Activated CD8-positive, alpha-beta memory T cell treated with anti-CD3 and anti-CD28 coated beads, Interleukin-2, amount 10 ng/mL, durations not matched to agents 7 days and 5 days (primary cell): ENCODE results near the gene FBXW8. TPM values are rescaled to one million over a fixed set of nuclear protein-coding genes. Genes with fewer than 3 reads are reported as not detected.
A peak's percentile ranks its signal among the peaks of the same experiment; 100 is the strongest.

ENCODE experiments used
- ATAC-seq: fragments of 150-1000 bp; cut with Tn5 transposase; one replicate; pipeline ENCODE4 v1.10.0; 2021; ENCODE audit warnings: moderate library complexity
- CTCF ChIA-PET: fragments of 350-600 bp; sonication (Branson Sonifier 250); formaldehyde crosslinking; loops from one replicate; lab custom pipeline; 2021; ENCODE audit warnings: antibody characterized with exemption; lab: Charles Lee
- DNase-seq: peaks from one replicate; pipeline ENCODE4 v3.0.0-alpha.2; 2020
- H3K27ac Mint-ChIP-seq: one replicate; pipeline ENCODE4 v1.8.0; 2021; ENCODE audit warnings: mild to moderate bottlenecking, mixed read lengths
- H3K27me3 Mint-ChIP-seq: one replicate; pipeline ENCODE4 v1.8.0; 2021; ENCODE audit warnings: mixed read lengths
- H3K36me3 Mint-ChIP-seq: one replicate; pipeline ENCODE4 v1.8.0; 2021; ENCODE audit warnings: mild to moderate bottlenecking, mixed read lengths
- H3K4me1 Mint-ChIP-seq: one replicate; pipeline ENCODE4 v1.8.0; 2021; ENCODE audit warnings: mixed read lengths
- H3K4me3 Mint-ChIP-seq: one replicate; pipeline ENCODE4 v1.8.0; 2021; ENCODE audit warnings: mild to moderate bottlenecking, moderate library complexity, mixed read lengths
- H3K9me3 Mint-ChIP-seq: one replicate; pipeline ENCODE4 v1.8.0; 2022; ENCODE audit warnings: low read depth, mixed read lengths
- total RNA-seq, 2 experiments: library from RNA; stranded (reverse); gene quantifications; one replicate each; pipeline ENCODE4 v1.2.3, GENCODE V29; 2021

The FBXW8 gene
- total RNA-seq, 2 experiments from 2014 or later, result 11.5 to 12.8 TPM

DNA sequence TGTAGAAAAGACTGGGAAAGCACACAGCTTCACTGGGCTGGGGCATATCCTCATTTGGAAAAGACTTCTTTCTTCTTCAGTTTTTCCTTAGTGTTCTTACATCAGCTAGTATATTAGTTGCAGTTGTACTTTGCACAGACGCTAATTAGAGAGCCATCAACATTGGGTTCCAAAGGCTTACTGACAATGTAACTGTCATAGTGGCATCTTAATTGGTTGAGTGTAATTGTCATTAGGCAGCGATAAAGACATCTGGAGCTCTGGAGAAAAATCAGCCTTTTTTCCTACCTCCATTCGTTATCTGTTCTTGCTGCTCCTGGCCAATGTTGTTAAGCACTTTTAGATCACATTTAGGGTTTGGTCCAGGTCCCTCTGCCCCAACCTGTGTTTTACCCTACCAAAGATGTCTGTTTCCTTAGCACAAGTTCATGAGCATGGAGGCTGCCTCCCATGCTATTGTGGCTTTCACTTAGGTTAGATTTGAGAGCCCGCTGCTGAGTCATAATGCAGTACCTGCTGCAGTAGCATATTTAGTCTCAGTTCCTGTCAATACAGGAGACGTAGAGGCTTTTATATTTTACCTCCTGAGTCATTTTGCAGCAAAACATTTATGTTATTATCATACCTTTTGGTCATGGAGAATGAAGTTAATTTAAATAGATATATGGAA lies 49.2 kb downstream of the FBXW8 start:
- no peaks in the 10 kb centered on the region for H3K27me3 Mint-ChIP-seq
- DNase-seq, result peak; percentile 89
- ATAC-seq, result peak; percentile 95
- H3K4me3 Mint-ChIP-seq, result no peak overlapping the region
- H3K27ac Mint-ChIP-seq, result peak overlapping the region; percentile 88
- CTCF ChIA-PET, result interaction anchor here (1.5 to 2.3 kb wide), 2 partner anchors 19 to 43 kb away, joined by 3 to 6 read pairs; no protein-coding TSS in a partner anchor
- peaks cover 50% of the 10 kb centered on the region for H3K4me1 Mint-ChIP-seq
- no peaks in the 10 kb centered on the region for H3K9me3 Mint-ChIP-seq
- peaks cover 12% of the 10 kb centered on the region for H3K36me3 Mint-ChIP-seq

DNA sequence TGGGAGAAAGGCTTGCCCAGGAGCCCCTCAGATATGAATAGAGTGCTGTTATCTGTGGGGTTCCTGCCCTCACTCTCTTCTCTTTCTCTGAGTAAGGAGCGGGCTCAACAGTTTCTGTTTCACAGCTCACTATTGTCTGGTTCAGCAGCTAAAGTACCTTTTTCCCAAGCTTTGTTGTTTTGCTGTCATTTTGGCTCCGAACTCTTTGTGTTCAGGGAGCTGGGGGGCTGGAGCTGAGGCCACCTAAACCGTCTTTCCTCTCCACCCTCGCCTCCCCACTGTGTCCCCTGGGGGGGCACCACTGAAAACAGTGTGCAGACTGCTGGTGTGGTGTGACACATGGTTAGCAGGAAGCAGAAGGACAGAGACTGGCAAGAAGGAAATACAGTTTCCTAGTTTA lies 51.4 kb downstream of the FBXW8 start:
- H3K4me1 Mint-ChIP-seq, result peaks cover 48% of the 10 kb centered on the region
- peaks cover 15% of the 10 kb centered on the region for H3K36me3 Mint-ChIP-seq
- peak overlapping the region; percentile 6 for H3K4me3 Mint-ChIP-seq
- CTCF ChIA-PET, result interaction anchor here (0.8 to 2.3 kb wide), 6 partner anchors 13 to 254 kb away, joined by 3 to 6 read pairs (median 4); no protein-coding TSS in a partner anchor
- H3K27ac Mint-ChIP-seq, result peak overlapping the region; percentile 88
- no peaks in the 10 kb centered on the region for H3K27me3 Mint-ChIP-seq
- no peaks in the 10 kb centered on the region for H3K9me3 Mint-ChIP-seq
- DNase-seq (peak; percentile 45), ATAC-seq (peak; percentile 40)

DNA sequence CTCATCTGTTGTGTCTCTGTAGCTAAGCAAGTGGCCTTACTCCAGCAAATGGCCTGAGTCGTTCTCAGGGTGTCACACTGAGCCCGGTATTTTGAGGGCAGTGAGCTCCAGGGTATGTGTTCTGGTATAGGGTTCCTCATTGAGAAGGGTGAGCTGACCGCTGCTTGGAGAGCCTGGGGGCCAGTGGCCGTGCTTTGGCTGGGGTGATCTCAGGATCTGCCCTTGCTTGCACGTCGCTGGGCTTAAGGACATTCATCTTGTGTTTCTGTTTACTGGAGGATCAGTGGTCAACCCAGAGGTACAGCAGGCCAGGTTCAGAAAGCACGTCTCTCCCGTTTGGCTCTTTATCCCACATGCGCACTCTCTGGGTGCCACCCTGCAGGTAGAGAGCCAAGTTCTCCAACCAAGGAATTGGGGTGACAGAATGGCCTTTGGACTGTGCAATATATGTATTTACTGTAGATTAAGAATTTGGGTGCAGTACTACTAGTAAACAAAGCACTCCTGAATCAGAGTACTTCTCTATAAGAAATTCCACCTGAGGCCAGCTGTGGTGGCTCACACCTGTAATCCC lies 52.1 kb downstream of the FBXW8 start:
- Mint-ChIP-seq H3K27ac (peak overlapping the region; percentile 88), H3K9me3 (no peaks in the 10 kb centered on the region), H3K27me3 (no peaks in the 10 kb centered on the region), H3K4me3 (peak overlapping the region; percentile 6), H3K4me1 (peaks cover 48% of the 10 kb centered on the region), H3K36me3 (peaks cover 15% of the 10 kb centered on the region)
- ATAC-seq, result no peak
- DNase-seq, result no peak
- CTCF ChIA-PET, result interaction anchor here (0.8 to 1.5 kb wide), 5 partner anchors 12 to 254 kb away, joined by 3 to 4 read pairs (median 3); no protein-coding TSS in a partner anchor

DNA sequence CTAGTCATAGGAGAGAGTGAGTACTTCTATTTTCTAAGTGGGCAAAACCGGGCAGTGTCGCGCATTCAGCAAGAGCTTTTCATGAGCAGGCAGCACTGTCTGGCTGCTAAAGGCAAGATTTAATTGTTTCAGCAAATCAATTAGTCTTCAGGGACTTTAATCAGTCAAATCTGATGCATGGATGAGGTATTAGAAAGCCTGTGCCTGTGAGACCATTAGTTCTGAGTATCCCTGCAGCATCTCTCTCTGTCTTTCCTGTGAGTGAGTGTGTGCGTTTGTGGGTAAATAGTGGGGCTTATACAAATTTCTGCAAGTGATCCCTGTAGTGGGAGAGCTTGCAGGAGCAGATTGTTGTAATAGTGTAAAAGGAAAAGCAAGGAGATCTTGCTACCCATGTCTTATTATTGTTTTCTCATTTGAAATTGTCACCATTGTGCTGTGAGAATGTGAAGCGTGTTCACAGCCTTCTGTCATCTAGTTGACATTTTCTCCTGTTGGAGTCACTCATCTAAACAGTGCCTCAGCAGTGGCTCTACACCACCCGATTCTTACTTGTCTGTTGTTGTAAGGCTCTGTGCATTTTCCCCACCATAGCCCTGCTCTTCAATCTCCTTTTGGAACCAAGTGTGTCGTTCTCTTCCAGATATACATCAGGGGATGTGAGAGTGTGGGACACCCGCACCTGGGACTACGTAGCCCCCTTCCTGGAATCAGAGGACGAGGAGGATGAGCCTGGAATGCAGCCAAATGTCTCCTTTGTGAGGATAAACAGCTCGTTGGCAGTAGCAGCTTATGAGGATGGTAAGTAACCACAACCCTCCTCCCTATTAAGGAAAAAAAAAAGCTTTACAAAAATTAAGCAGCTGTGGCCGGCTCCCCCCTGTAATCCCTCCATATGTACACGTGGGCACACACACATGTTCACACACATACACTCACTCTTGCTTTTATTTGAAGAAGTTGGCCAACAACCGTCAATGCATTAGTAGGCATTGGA lies 53.6 kb downstream of the FBXW8 start:
- Mint-ChIP-seq H3K4me1 (peaks cover 37% of the 10 kb centered on the region), H3K27me3 (no peaks in the 10 kb centered on the region), H3K36me3 (peaks cover 13% of the 10 kb centered on the region), H3K27ac (no peak overlapping the region), H3K9me3 (no peaks in the 10 kb centered on the region), H3K4me3 (no peak overlapping the region)
- no peak for DNase-seq
- CTCF ChIA-PET, result no interaction called here
- ATAC-seq, result no peak

DNA sequence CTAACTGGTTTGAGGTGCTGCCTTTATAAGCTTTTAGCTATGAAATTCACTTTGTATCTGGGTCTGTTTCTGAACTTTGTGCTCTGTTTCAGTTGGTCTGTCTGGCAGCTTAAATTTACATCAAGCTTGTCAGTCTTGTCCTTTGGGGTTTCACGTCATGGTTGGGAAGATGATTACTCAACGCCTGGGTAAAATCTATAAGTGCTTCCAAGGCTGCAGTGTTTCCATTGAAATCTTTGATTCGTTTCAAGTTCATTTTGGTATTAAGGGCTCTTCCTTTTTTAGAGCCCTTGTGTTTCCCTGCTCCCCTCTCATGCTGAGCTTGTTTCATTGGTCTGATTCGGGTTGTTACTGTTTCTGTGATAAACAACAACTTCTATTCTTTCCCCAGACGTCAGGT lies 58.2 kb downstream of the FBXW8 start:
- DNase-seq, result no peak
- Mint-ChIP-seq H3K27me3 (no peaks in the 10 kb centered on the region), H3K4me1 (no peaks in the 10 kb centered on the region), H3K36me3 (peaks cover 17% of the 10 kb centered on the region), H3K4me3 (no peak overlapping the region), H3K27ac (no peak overlapping the region), H3K9me3 (no peaks in the 10 kb centered on the region)
- no peak for ATAC-seq
- CTCF ChIA-PET, result interaction anchor here (1.2 kb wide), 1 partner anchor 48 kb away, joined by 3 read pairs; no protein-coding TSS in a partner anchor

DNA sequence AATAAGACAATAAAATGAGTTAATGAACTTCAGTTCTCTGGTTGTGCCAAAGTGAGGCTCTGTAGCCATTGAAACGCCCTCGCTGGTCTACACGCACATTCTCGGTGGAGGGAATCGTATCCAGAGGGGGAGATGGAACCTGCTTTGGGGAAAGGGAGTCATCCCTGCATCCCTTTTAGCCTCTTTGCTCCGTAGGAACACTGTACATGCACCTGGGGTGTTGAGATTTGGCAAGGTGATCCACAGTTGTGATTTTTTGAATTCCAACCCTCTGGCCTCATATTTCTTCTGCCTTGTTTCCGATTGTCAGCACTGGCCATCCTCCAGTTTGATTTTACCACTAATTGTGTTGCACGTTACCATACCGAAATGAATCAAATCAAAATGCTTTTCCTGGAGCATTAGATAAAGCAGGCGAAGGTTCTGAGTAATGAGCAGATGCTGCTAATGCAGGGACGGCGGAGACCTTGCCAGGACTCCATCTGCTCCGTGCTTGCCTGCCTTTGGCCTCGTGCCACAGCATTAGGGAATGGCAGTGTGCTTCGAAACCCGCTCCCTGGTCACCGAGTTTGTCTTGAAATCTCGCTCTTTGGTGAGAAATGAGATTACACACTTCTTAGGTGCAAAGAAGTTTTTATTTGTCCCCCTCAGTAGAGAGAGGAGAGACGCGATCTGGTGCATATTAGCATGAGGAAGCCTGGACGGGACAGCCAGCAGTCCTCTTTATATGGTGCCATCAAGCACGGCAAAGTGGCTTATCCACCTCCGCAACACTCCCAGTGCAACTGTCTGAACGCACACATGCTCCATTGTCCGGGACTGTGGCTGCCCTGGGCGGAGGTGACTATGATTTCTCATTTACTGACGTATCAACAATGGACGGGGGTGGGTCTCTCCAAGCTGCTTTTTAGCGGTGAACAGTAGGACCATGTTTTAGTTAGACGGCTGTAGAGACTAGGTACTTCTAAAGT lies 59.1 kb downstream of the FBXW8 start:
- Mint-ChIP-seq H3K4me3 (no peak overlapping the region), H3K9me3 (no peaks in the 10 kb centered on the region), H3K27ac (no peak overlapping the region), H3K36me3 (peaks cover 14% of the 10 kb centered on the region), H3K27me3 (no peaks in the 10 kb centered on the region), H3K4me1 (no peaks in the 10 kb centered on the region)
- ATAC-seq (no peak), DNase-seq (no peak)
- CTCF ChIA-PET, result interaction anchor here (1.2 kb wide), 1 partner anchor 49 kb away, joined by 3 read pairs; no protein-coding TSS in a partner anchor

DNA sequence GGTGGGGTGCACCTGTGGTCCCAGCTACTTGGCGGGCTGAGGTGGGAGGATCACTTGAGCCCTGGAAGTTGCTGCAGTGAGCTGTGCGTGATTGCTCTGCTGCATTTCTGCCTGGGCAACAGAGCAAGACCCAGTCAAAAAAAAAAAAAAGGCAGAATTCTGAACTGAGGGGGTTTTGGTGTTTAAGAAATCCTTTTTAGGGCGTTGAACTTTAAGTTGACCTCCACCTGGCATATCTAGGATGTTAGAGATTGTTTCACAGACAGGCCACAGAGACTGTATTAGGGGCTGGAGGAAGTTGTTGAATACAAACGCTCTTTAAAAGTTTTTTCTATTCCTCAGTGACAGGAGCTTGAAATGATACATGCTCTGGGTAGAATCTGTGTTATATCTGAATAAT lies 60.5 kb downstream of the FBXW8 start:
- ATAC-seq, result no peak
- Mint-ChIP-seq H3K4me1 (no peaks in the 10 kb centered on the region), H3K36me3 (peaks cover 10% of the 10 kb centered on the region), H3K9me3 (no peaks in the 10 kb centered on the region), H3K27ac (no peak overlapping the region), H3K27me3 (no peaks in the 10 kb centered on the region), H3K4me3 (no peak overlapping the region)
- CTCF ChIA-PET, result no interaction called here
- no peak for DNase-seq

DNA sequence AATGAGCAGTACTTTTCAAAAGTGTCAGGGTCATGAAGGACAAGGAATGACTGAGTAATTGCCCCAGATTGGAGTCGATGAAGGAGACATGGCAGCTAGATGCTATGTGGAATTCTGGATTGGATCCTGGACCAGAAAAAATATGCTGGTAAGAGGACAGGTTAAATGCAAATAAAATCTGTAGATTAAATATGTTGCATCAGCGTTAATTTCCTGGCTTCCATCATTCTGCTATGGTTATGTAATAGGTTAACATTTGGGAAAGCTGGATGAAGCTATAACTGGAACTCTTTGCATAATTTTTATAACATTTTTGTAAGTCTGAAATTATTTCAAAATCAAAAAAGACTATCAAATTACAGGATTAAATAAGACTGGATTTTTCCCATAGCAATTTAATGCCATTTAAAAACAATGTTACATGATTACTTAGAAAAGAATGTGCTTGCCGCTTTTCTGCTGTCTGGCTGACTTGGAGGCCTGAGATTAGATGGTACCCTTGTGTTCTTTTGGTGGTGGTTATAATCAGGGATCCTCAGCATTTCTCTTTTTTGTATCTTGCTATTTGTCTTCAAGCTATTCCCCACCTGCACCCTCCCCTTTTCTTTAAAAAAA lies 65.1 kb downstream of the FBXW8 start:
- CTCF ChIA-PET, result interaction anchor here (1.1 to 1.5 kb wide), 2 partner anchors 8 to 18 kb away, joined by 3 to 4 read pairs; no protein-coding TSS in a partner anchor
- Mint-ChIP-seq H3K27ac (no peak overlapping the region), H3K27me3 (no peaks in the 10 kb centered on the region), H3K36me3 (peaks cover 10% of the 10 kb centered on the region), H3K4me3 (no peak overlapping the region), H3K4me1 (peaks cover 13% of the 10 kb centered on the region), H3K9me3 (no peaks in the 10 kb centered on the region)
- DNase-seq (no peak), ATAC-seq (no peak)

DNA sequence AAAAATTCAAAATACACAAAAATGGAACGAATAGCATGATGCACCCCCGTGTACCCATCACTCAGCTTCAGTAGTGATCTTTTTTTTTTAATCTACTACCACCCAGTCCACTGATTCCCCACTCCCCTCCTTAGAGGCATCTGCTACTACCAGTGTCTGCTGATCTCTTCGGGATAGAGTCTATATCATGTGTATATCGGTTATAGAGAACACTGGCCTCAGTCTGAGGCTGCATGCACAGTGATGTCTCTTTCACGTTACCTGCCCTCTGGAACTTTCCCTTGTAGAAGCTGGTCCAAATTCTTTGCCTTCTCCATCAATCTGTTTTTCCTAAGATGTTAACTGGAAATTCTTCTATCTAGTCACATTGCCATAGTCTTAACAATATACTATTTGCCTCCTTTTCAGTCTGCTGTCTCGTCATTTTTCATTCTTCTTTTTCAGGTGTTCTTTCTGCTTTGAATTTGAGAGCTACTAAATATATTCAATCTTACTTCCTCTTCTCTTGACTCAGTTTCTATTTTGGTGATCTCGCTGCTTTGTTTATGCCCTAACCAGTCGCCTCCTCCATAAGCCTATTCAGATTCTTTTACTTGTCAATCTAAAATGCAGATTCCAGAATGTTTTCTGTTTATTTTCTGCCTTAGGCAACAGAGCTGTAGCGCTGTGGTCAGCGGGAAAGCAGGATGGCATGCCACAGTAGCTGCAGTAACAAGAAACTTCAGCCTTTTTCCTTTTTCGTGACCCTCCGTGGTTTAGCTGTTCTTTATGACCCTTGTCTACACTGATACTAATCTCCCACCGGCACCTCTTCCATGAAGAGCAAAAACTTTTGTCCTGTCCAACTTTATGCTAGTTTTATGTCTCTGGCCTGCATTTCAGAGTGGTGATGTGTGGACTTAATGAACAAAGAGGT lies 67.0 kb downstream of the FBXW8 start:
- Mint-ChIP-seq H3K27me3 (no peaks in the 10 kb centered on the region), H3K4me1 (peaks cover 13% of the 10 kb centered on the region), H3K27ac (no peak overlapping the region), H3K9me3 (no peaks in the 10 kb centered on the region), H3K4me3 (no peak overlapping the region), H3K36me3 (peaks cover 6% of the 10 kb centered on the region)
- ATAC-seq (no peak), DNase-seq (no peak)
- CTCF ChIA-PET, result interaction anchor here (1.2 to 1.9 kb wide), 2 partner anchors 10 to 36 kb away, joined by 3 to 7 read pairs; no protein-coding TSS in a partner anchor

DNA sequence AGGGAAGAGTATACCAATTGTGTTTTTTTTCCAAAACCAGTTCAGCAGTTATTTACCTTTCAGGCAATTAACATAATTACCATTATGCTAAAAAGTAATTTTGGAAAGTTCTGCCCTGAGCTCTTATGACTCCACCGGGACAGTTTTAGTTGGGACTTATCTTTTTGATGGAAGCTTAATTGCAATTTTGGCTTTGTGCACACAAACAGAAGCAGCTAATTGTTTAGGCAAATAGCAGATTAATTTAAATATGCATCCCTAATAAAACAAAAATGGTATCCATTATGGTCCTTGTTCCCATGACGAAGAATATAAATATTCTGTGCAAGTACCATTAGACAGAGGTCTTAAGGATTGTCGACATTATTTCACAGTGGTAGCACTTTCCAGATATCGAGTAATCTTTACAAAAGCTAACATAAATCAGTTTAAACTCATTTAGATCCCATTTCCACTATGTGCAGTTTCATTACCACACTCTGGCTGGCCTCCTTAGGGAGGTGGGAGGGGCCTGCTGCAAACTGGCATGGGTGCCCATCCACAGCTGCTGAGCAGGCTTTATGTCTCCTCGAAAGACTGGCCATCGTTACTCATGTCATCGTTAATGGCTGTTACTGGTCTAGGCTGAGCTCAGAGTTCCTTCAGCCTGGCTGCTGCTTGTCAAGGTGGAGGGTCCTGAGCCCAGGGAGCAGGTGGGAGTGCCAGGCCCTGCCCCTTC lies 68.2 kb downstream of the FBXW8 start:
- DNase-seq (no peak), ATAC-seq (no peak)
- CTCF ChIA-PET, result interaction anchor here (0.7 to 1.9 kb wide), 3 partner anchors 9 to 259 kb away, joined by 3 to 7 read pairs (median 5); no protein-coding TSS in a partner anchor
- no peaks in the 10 kb centered on the region for H3K9me3 Mint-ChIP-seq
- no peak overlapping the region for H3K27ac Mint-ChIP-seq
- peaks cover 13% of the 10 kb centered on the region for H3K4me1 Mint-ChIP-seq
- H3K4me3 Mint-ChIP-seq, result no peak overlapping the region
- no peaks in the 10 kb centered on the region for H3K27me3 Mint-ChIP-seq
- no peaks in the 10 kb centered on the region for H3K36me3 Mint-ChIP-seq

DNA sequence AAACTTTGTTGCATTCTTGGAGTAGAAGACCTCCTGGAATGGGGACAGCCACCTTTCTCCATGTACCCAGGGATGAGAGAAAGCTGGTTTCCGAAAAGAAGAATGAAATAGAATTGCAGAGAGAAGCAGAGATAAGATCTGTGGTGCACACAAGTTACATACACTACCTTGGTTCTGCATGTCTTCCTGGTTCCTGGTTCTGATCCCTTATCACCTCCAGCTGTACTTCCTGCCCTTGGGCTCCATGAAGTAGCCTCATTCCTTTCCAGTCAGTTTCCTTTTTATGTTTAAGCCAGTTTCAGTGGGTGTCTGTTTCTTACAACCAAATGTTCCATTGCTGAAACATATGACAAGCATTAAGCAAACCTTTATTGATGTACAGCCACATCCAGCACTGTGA lies 69.3 kb downstream of the FBXW8 start:
- DNase-seq (no peak), ATAC-seq (no peak)
- Mint-ChIP-seq H3K27me3 (no peaks in the 10 kb centered on the region), H3K4me3 (no peak overlapping the region), H3K9me3 (no peaks in the 10 kb centered on the region), H3K4me1 (peaks cover 13% of the 10 kb centered on the region), H3K27ac (no peak overlapping the region), H3K36me3 (no peaks in the 10 kb centered on the region)
- CTCF ChIA-PET, result no interaction called here
